Natural killer cell (primary cell): ENCODE data around the gene RPS19BP1. TPM values are rescaled to one million over a fixed set of nuclear protein-coding genes. Genes with fewer than 3 reads are reported as not detected.

ENCODE experiments used
- ATAC-seq, 3 donors: fragments of 150-1000 bp in 2 of 3; fragments of 200-7000 bp in 1 of 3; cut with Tn5 transposase; 1 replicate in 1 of 3; 2 replicates in 2 of 3; pipeline ENCODE4 v1.10.0; 2021; ENCODE audit warnings: mild to moderate bottlenecking in 2 of 3, moderate library complexity in 2 of 3
- DNase-seq, 2 donors: peaks; one replicate each; pipeline versions ENCODE4 v3.0.0 to v3.0.0-alpha.2; 2013 to 2021; ENCODE audit warnings: mixed read lengths in 1 of 2
- H3K27ac ChIP-seq: one replicate; pipeline ENCODE4 v1.5.1; 2013; ENCODE audit warnings: mild to moderate bottlenecking, low read length
- H3K27me3 ChIP-seq: one replicate; pipeline ENCODE4 v1.6.1; 2013; ENCODE audit warnings: low read length; ENCODE audit not compliant: control insufficient read depth, insufficient read depth
- H3K36me3 ChIP-seq: one replicate; pipeline ENCODE4 v1.6.1; 2013; ENCODE audit warnings: low read length; ENCODE audit not compliant: control insufficient read depth, insufficient read depth
- H3K4me1 ChIP-seq: one replicate; pipeline ENCODE4 v1.6.1; 2013; ENCODE audit warnings: low read length; ENCODE audit not compliant: control insufficient read depth, insufficient read depth
- H3K4me3 ChIP-seq: one replicate; pipeline ENCODE4 v1.5.1; 2013; ENCODE audit warnings: low read length
- H3K9me3 ChIP-seq: one replicate; pipeline ENCODE4 v1.6.1; 2013; ENCODE audit warnings: low read length; ENCODE audit not compliant: control insufficient read depth, insufficient read depth
- H3K27ac Mint-ChIP-seq, 2 donors: one replicate each; pipeline ENCODE4 v1.8.0; 2022; ENCODE audit warnings: mild to moderate bottlenecking in 2 of 2, mixed read lengths in 2 of 2, moderate library complexity in 1 of 2
- H3K27me3 Mint-ChIP-seq, 2 donors: one replicate each; pipeline ENCODE4 v1.8.0; 2022; ENCODE audit warnings: low read depth in 2 of 2, mixed read lengths in 2 of 2
- H3K36me3 Mint-ChIP-seq: one replicate; pipeline ENCODE4 v1.8.0; 2022; ENCODE audit warnings: mixed read lengths
- H3K4me1 Mint-ChIP-seq, 2 donors: one replicate each; pipeline ENCODE4 v1.8.0; 2022; ENCODE audit warnings: mixed read lengths in 2 of 2
- H3K4me3 Mint-ChIP-seq: one replicate; pipeline ENCODE4 v1.8.0; 2022; ENCODE audit warnings: mild to moderate bottlenecking, moderate library complexity, mixed read lengths
- H3K9me3 Mint-ChIP-seq, 2 donors: one replicate each; pipeline ENCODE4 v1.8.0; 2022; ENCODE audit warnings: mixed read lengths in 2 of 2
- WGBS: methylation state at CpG from one replicate; pipeline ENCODE4 v1.1.7; 2013; ENCODE audit warnings: missing lambda C conversion rate; ENCODE audit not compliant: insufficient coverage; 5-methylcytosine and 5-hydroxymethylcytosine counted together
- intact Hi-C: fragments of 100-400 bp; cut with micrococcal nuclease; formaldehyde crosslinking; loops from one replicate; pipeline ENCODE4 v1.14.2; 2022
- total RNA-seq, 4 donors: library from RNA; stranded (reverse); fragments of 120-200 nt in 1 of 4; gene quantifications; one replicate each; pipeline versions ENCODE4 v1.2.3 to v1.2.4, GENCODE V29; 2013 to 2022
- TF ChIP-seq, protein P1 (sequence below): fragments of 200-600 bp; IDR thresholded peaks from one replicate; pipeline ENCODE4 v1.8.0; 2022; ENCODE audit warnings: antibody characterized with exemption

The RPS19BP1 gene
- total RNA-seq, 3 donors from 2014 or later (not counting 1 experiment from before 2014, with no cell fraction given), result 56.7 to 66.5 (median 61.3) TPM

DNA sequence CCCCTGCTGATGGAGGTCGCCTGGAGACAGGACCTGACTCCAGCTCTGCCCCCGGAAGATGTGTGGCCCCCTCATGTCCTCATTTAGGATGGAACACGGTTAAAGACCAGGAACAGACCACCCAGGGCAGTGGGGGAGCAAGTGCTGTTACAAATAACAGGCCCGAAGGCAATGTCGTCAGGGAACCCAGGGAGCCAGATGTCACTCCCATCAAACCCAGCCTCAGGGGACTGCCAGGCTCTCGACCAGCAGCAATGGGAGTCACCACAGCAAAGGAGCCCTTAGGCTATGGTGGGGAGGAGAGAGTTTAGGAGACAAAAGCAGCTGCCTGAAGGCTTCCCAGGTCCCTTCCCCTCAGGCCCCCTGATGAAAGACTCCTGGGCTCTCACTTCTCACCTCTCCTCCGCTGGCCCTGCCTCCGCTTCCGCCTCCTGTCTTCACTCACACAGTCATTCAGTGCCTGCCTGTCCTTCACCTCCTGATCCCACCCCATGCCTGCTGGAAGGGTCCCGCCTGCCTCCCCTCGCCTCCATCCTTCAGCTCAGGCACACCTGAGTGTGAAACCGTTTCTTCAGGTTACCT, 4.4 kb downstream of the RPS19BP1 start:
- Histone ChIP-seq H3K27me3 (no peaks in the 10 kb centered on the region), H3K27ac (peak overlapping the region; percentile 36), H3K9me3 (no peaks in the 10 kb centered on the region), H3K4me3 (no peak overlapping the region), H3K36me3 (peaks cover 40% of the 10 kb centered on the region), H3K4me1 (peaks cover 82% of the 10 kb centered on the region)
- ATAC-seq (no peak), DNase-seq (peak in 1 of 2 donors; percentile 26)
- peak overlapping the region; percentile 62 to 68 for H3K27ac Mint-ChIP-seq
- no peaks in the 10 kb centered on the region for H3K27me3 Mint-ChIP-seq
- H3K9me3 Mint-ChIP-seq, result no peaks in the 10 kb centered on the region
- intact Hi-C loops, result loop anchor here (2.0 kb wide), 2 partner anchors 209 to 357 kb away; partner anchors contain the start of gene RPL3
- H3K4me1 Mint-ChIP-seq, result peaks cover 56 to 79% of the 10 kb centered on the region in 2 donors
- WGBS, result 91% methylated on average over 11 of the region's 12 CpGs
- no peak overlapping the region for H3K4me3 Mint-ChIP-seq
- TF ChIP-seq, protein P1, sequence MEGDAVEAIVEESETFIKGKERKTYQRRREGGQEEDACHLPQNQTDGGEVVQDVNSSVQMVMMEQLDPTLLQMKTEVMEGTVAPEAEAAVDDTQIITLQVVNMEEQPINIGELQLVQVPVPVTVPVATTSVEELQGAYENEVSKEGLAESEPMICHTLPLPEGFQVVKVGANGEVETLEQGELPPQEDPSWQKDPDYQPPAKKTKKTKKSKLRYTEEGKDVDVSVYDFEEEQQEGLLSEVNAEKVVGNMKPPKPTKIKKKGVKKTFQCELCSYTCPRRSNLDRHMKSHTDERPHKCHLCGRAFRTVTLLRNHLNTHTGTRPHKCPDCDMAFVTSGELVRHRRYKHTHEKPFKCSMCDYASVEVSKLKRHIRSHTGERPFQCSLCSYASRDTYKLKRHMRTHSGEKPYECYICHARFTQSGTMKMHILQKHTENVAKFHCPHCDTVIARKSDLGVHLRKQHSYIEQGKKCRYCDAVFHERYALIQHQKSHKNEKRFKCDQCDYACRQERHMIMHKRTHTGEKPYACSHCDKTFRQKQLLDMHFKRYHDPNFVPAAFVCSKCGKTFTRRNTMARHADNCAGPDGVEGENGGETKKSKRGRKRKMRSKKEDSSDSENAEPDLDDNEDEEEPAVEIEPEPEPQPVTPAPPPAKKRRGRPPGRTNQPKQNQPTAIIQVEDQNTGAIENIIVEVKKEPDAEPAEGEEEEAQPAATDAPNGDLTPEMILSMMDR, result no peak
- H3K36me3 Mint-ChIP-seq, result no peaks in the 10 kb centered on the region

- no peaks in the 10 kb centered on the region for H3K9me3 Mint-ChIP-seq
- Histone ChIP-seq H3K27ac (peak overlapping the region; percentile 11), H3K9me3 (no peaks in the 10 kb centered on the region), H3K27me3 (no peaks in the 10 kb centered on the region), H3K4me3 (no peak overlapping the region), H3K36me3 (peaks cover 47% of the 10 kb centered on the region), H3K4me1 (peaks cover 88% of the 10 kb centered on the region)
- H3K4me1 Mint-ChIP-seq, result peaks cover 62 to 81% of the 10 kb centered on the region in 2 donors
- no peaks in the 10 kb centered on the region for H3K36me3 Mint-ChIP-seq
- no peak overlapping the region for H3K4me3 Mint-ChIP-seq
- intact Hi-C loops, result no loop called here
- WGBS, result 75% methylated on average over 6 of the region's 6 CpGs
- DNase-seq (peak in 1 of 2 donors; percentile 28), ATAC-seq (no peak)
- H3K27ac Mint-ChIP-seq, result peak overlapping the region; percentile 66 to 68
- H3K27me3 Mint-ChIP-seq, result no peaks in the 10 kb centered on the region
- TF ChIP-seq, protein P1, result no peak
Measured at GRCh38 chr22:39527481-39527961, 5.0 kb downstream of the RPS19BP1 start.

GRCh38 chr22:39526736-39527171, 5.8 kb downstream of the RPS19BP1 start:
- DNase-seq (peak in 1 of 2 donors; percentile 61), ATAC-seq (no peak)
- no peaks in the 10 kb centered on the region for H3K27me3 ChIP-seq
- H3K9me3 ChIP-seq, result no peaks in the 10 kb centered on the region
- no peaks in the 10 kb centered on the region for H3K9me3 Mint-ChIP-seq
- 36% methylated on average over 4 of the region's 4 CpGs for WGBS
- H3K27ac ChIP-seq, result no peak overlapping the region
- H3K4me3 ChIP-seq, result no peak overlapping the region
- peak overlapping the region; percentile 66 to 68 for H3K27ac Mint-ChIP-seq
- intact Hi-C loops, result no loop called here
- H3K36me3 Mint-ChIP-seq, result no peaks in the 10 kb centered on the region
- H3K4me1 Mint-ChIP-seq, result peaks cover 66 to 83% of the 10 kb centered on the region in 2 donors
- H3K4me3 Mint-ChIP-seq, result no peak overlapping the region
- peaks cover 54% of the 10 kb centered on the region for H3K36me3 ChIP-seq
- H3K4me1 ChIP-seq, result peaks cover 92% of the 10 kb centered on the region
- H3K27me3 Mint-ChIP-seq, result no peaks in the 10 kb centered on the region
- TF ChIP-seq, protein P1, result no peak

DNA sequence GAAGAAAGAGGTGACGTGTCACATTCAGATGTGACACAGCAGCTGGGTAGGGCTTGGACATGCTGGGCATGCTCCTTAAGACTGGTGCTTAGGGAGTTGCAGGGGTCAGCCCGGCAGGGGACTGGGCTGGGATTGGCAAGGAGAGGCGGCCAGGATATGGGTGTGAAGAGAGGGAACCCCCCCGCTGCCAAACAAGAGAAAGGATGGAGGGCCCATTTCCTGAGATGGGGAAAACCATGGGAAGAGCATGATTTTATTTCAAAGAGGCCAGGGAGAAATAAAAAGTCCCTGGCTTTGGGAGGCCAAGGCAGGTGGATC, 6.9 kb downstream of the RPS19BP1 start:
- H3K4me1 ChIP-seq, result peaks cover 88% of the 10 kb centered on the region
- H3K27me3 Mint-ChIP-seq, result no peaks in the 10 kb centered on the region
- H3K4me3 ChIP-seq, result no peak overlapping the region
- ATAC-seq (no peak), DNase-seq (no peak)
- H3K9me3 Mint-ChIP-seq, result no peaks in the 10 kb centered on the region
- H3K9me3 ChIP-seq, result no peaks in the 10 kb centered on the region
- TF ChIP-seq, protein P1, result no peak
- peak overlapping the region; percentile 73 to 79 for H3K27ac Mint-ChIP-seq
- 94% methylated on average over 4 of the region's 4 CpGs for WGBS
- peaks cover 61% of the 10 kb centered on the region for H3K36me3 ChIP-seq
- no peaks in the 10 kb centered on the region for H3K36me3 Mint-ChIP-seq
- intact Hi-C loops, result no loop called here
- H3K4me3 Mint-ChIP-seq, result no peak overlapping the region
- H3K4me1 Mint-ChIP-seq, result peaks cover 63 to 73% of the 10 kb centered on the region in 2 donors
- H3K27ac ChIP-seq, result no peak overlapping the region
- H3K27me3 ChIP-seq, result no peaks in the 10 kb centered on the region
